Activated CD8-positive, alpha-beta T cell treated with anti-CD3 and anti-CD28 coated beads for 36 hours (primary cell): ENCODE data around the gene FBXW7. TPM values are rescaled to one million over a fixed set of nuclear protein-coding genes. Genes with fewer than 3 reads are reported as not detected.

ENCODE experiments used
- ATAC-seq: fragments of 200-7000 bp; cut with Tn5 transposase; one replicate; pipeline ENCODE4 v1.10.0; 2021; ENCODE audit warnings: mild to moderate bottlenecking, moderate library complexity
- CTCF ChIA-PET: fragments of 350-600 bp; sonication (Branson Sonifier 250); formaldehyde crosslinking; loops from one replicate; lab custom pipeline; 2021; ENCODE audit warnings: antibody characterized with exemption; lab: Charles Lee
- POLR2A ChIA-PET: fragments of 350-600 bp; sonication (Branson Sonifier 250); formaldehyde crosslinking; loops from one replicate; lab custom pipeline; 2021; ENCODE audit warnings: antibody characterized with exemption; lab: Charles Lee
- DNase-seq: peaks from one replicate; pipeline ENCODE4 v3.0.0-alpha.2; 2020
- H3K27ac Mint-ChIP-seq: one replicate; pipeline ENCODE4 v1.8.0; 2021; ENCODE audit warnings: mild to moderate bottlenecking, mixed read lengths
- H3K27me3 Mint-ChIP-seq: one replicate; pipeline ENCODE4 v1.8.0; 2021; ENCODE audit warnings: mixed read lengths
- H3K36me3 Mint-ChIP-seq: one replicate; pipeline ENCODE4 v1.8.0; 2021; ENCODE audit warnings: low read depth, mixed read lengths
- H3K4me1 Mint-ChIP-seq: one replicate; pipeline ENCODE4 v1.8.0; 2021; ENCODE audit warnings: low read depth, mixed read lengths
- H3K4me3 Mint-ChIP-seq: one replicate; pipeline ENCODE4 v1.8.0; 2021; ENCODE audit warnings: mild to moderate bottlenecking, moderate library complexity, mixed read lengths
- H3K9me3 Mint-ChIP-seq: one replicate; pipeline ENCODE4 v1.8.0; 2021; ENCODE audit warnings: mixed read lengths
- CTCF ChIP-seq: fragments of 200-600 bp; IDR thresholded peaks from one replicate; pipeline ENCODE4 v1.8.0; 2022; ENCODE audit warnings: antibody characterized with exemption, mild to moderate bottlenecking
- intact Hi-C: fragments of 100-400 bp; cut with micrococcal nuclease; formaldehyde crosslinking; loops from one replicate; pipeline ENCODE4 v1.10.0; 2022
- total RNA-seq, 2 experiments: library from RNA; stranded (reverse); gene quantifications; one replicate each; pipeline ENCODE4 v1.2.3, GENCODE V29; 2021

The FBXW7 gene
- total RNA-seq, 2 experiments from 2014 or later = 32.6 to 35.1 TPM

- TF ChIP-seq CTCF = no peak
- POLR2A ChIA-PET = no interaction called here
- Mint-ChIP-seq H3K4me1 (no peaks in the 10 kb centered on the region), H3K9me3 (no peaks in the 10 kb centered on the region), H3K27ac (no peak overlapping the region), H3K4me3 (no peak overlapping the region), H3K27me3 (no peaks in the 10 kb centered on the region), H3K36me3 (no peaks in the 10 kb centered on the region)
- ATAC-seq (no peak), DNase-seq (no peak)
- intact Hi-C loops = no loop called here
- CTCF ChIA-PET = interaction anchor here (1.1 kb wide), 1 partner anchor 18 kb away, joined by 3 read pairs; no protein-coding TSS in a partner anchor
Measured at GRCh38 chr4:152307669-152308068, 228.2 kb downstream of the FBXW7 start.

GRCh38 chr4:152306541-152306940 lies 229.4 kb downstream of the FBXW7 start:
- ChIA-PET CTCF (interaction anchor here (0.7 to 1.1 kb wide), 2 partner anchors 18 to 25 kb away, joined by 3 to 6 read pairs; no protein-coding TSS in a partner anchor), POLR2A (no interaction called here)
- H3K27me3 Mint-ChIP-seq = no peaks in the 10 kb centered on the region
- H3K36me3 Mint-ChIP-seq = no peaks in the 10 kb centered on the region
- no peaks in the 10 kb centered on the region for H3K9me3 Mint-ChIP-seq
- H3K4me1 Mint-ChIP-seq = no peaks in the 10 kb centered on the region
- H3K4me3 Mint-ChIP-seq = no peak overlapping the region
- TF ChIP-seq CTCF = no peak
- ATAC-seq (no peak), DNase-seq (no peak)
- intact Hi-C loops = no loop called here
- no peak overlapping the region for H3K27ac Mint-ChIP-seq

- intact Hi-C loops = no loop called here
- no peak for TF ChIP-seq CTCF
- CTCF ChIA-PET = interaction anchor here (1.0 kb wide), 1 partner anchor 10 kb away, joined by 5 read pairs; no protein-coding TSS in a partner anchor
- H3K4me1 Mint-ChIP-seq = no peaks in the 10 kb centered on the region
- H3K36me3 Mint-ChIP-seq = no peaks in the 10 kb centered on the region
- H3K9me3 Mint-ChIP-seq = no peaks in the 10 kb centered on the region
- ATAC-seq (no peak), DNase-seq (no peak)
- H3K27me3 Mint-ChIP-seq = no peaks in the 10 kb centered on the region
- H3K4me3 Mint-ChIP-seq = no peak overlapping the region
- no peak overlapping the region for H3K27ac Mint-ChIP-seq
- POLR2A ChIA-PET = no interaction called here
Measured at GRCh38 chr4:152304220-152304619, 231.7 kb downstream of the FBXW7 start.

GRCh38 chr4:152301381-152301780 lies 234.5 kb downstream of the FBXW7 start:
- Mint-ChIP-seq H3K4me1 (no peaks in the 10 kb centered on the region), H3K9me3 (no peaks in the 10 kb centered on the region), H3K27ac (no peak overlapping the region), H3K27me3 (no peaks in the 10 kb centered on the region), H3K4me3 (no peak overlapping the region), H3K36me3 (no peaks in the 10 kb centered on the region)
- no peak for TF ChIP-seq CTCF
- DNase-seq = no peak
- ChIA-PET POLR2A (no interaction called here), CTCF (no interaction called here)
- intact Hi-C loops = no loop called here
- ATAC-seq = no peak

- ChIA-PET CTCF (no interaction called here), POLR2A (no interaction called here)
- Mint-ChIP-seq H3K4me1 (no peaks in the 10 kb centered on the region), H3K27me3 (no peaks in the 10 kb centered on the region), H3K9me3 (no peaks in the 10 kb centered on the region), H3K36me3 (no peaks in the 10 kb centered on the region), H3K27ac (no peak overlapping the region), H3K4me3 (no peak overlapping the region)
- no peak for TF ChIP-seq CTCF
- ATAC-seq = no peak
- DNase-seq = no peak
- intact Hi-C loops = no loop called here
Measured at GRCh38 chr4:152299553-152299952, 236.3 kb downstream of the FBXW7 start.
